Measurements from ENCODE around the gene OR1L6. TPM values are rescaled to one million over a fixed set of nuclear protein-coding genes. Genes with fewer than 3 reads are reported as not detected.

OR1L6 gene
- total and polyA plus RNA-seq, 2 of the 13 experiments (the other 11 are each of a cell fraction or from before 2014, with no cell fraction given): not detected

DNA sequence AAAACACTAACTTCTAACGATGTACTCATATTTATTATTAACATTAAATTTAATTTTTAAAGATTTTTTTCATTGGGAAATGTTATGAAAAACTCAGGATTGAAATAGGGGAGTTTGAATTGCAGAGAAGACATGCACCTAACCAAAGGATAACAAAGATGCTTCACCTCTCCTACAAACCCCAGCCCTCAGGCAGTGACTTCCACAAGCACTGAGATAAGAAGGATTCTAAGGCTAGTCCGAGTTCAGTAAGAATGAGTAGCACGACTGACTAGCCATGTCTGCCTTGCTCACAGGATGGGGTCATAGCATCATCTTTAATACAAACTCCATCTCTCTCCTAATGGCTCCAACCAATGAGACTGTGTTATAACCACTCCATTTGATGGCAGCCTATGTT lies 39.6 kb downstream of the OR1L6 start:
- in situ Hi-C loops (cut with HindIII; ENCODE audit: extremely low pct_ligation_motif_present, low pct_unique_long_range_greater_than_20kb): no loop called here
- no peak for FAIRE-seq

More for the DNA sequence above, 39.6 kb downstream of the OR1L6 start:
- TF ChIP-seq, protein P1, sequence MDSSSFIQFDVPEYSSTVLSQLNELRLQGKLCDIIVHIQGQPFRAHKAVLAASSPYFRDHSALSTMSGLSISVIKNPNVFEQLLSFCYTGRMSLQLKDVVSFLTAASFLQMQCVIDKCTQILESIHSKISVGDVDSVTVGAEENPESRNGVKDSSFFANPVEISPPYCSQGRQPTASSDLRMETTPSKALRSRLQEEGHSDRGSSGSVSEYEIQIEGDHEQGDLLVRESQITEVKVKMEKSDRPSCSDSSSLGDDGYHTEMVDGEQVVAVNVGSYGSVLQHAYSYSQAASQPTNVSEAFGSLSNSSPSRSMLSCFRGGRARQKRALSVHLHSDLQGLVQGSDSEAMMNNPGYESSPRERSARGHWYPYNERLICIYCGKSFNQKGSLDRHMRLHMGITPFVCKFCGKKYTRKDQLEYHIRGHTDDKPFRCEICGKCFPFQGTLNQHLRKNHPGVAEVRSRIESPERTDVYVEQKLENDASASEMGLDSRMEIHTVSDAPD (CRISPR knock-in tag; IDR thresholded peaks at IDR 0.05): no peak
- no peak for TF ChIP-seq ZNF580 (CRISPR knock-in tag; IDR thresholded peaks at IDR 0.05; ENCODE audit: borderline replicate concordance, low read depth)
- TF ChIP-seq ZNF230 (CRISPR knock-in tag; IDR thresholded peaks at IDR 0.05): no peak
- TF ChIP-seq SSRP1 (CRISPR knock-in tag; IDR thresholded peaks at IDR 0.05): no peak
- no peak for TF ChIP-seq MEIS2 (CRISPR knock-in tag; IDR thresholded peaks at IDR 0.05)
- no peak for TF ChIP-seq ZFP36L1 (CRISPR knock-in tag; IDR thresholded peaks at IDR 0.05)
- TF ChIP-seq DR1 (CRISPR knock-in tag; IDR thresholded peaks at IDR 0.05): no peak
- no peak for TF ChIP-seq ZNF746 (CRISPR knock-in tag; IDR thresholded peaks at IDR 0.05)
- TF ChIP-seq KDM4B (CRISPR knock-in tag; IDR thresholded peaks at IDR 0.05): no peak
- TF ChIP-seq ZBTB7A (CRISPR knock-in tag; IDR thresholded peaks at IDR 0.05): no peak
- no peak for TF ChIP-seq AGO1 (IDR thresholded peaks at IDR 0.05; ENCODE audit: low read depth, low read length, poor library complexity, severe bottlenecking)
- TF ChIP-seq GABPB1 (CRISPR knock-in tag; IDR thresholded peaks at IDR 0.05): no peak
- TF ChIP-seq ZNF33A (CRISPR knock-in tag; IDR thresholded peaks at IDR 0.05; ENCODE audit: borderline replicate concordance): no peak
- TF ChIP-seq ZBTB33 (CRISPR knock-in tag; IDR thresholded peaks at IDR 0.05): no peak
- TF ChIP-seq ZBTB43 (CRISPR knock-in tag; conservative IDR thresholded peaks at IDR 0.05): no peak
- TF ChIP-seq ZNF775 (CRISPR knock-in tag; IDR thresholded peaks at IDR 0.05; ENCODE audit: borderline replicate concordance): no peak
- TF ChIP-seq ZNF136 (CRISPR knock-in tag; IDR thresholded peaks at IDR 0.05; ENCODE audit: low read depth): no peak
- TF ChIP-seq ZBTB25 (CRISPR knock-in tag; IDR thresholded peaks at IDR 0.05): no peak
- no peak for TF ChIP-seq BRCA1 (CRISPR knock-in tag; IDR thresholded peaks at IDR 0.05)
- no peak for TF ChIP-seq PRPF4 (IDR thresholded peaks at IDR 0.05; ENCODE audit: low read depth, low read length, poor library complexity, severe bottlenecking)
- DNase-seq (ENCODE audit: low spot score): no peak
- BruUV-seq (replicated peaks): no TSS peak
- POLR2A ChIA-PET: no interaction called here
- no peak overlapping the region for H3K27ac ChIP-seq (ENCODE audit: extremely low read length, insufficient read depth, low read length)
- no peaks in the 10 kb centered on the region; the same call in 1 of the 2 replicates for H3K4me1 ChIP-seq (ENCODE audit: insufficient read depth, low read length)
- no peak overlapping the region for H3K9ac ChIP-seq (ENCODE audit: insufficient read depth, low read depth, low read length)
- no peaks in the 10 kb centered on the region for H3K9me3 ChIP-seq (ENCODE audit: low read length)
- peaks cover 1 to 3% of the 10 kb centered on the region in 2 experiments; a peak in 2 of 5 replicates for H3K27me3 ChIP-seq (ENCODE audit: control insufficient read depth in 1 of 2, insufficient read depth in 2 of 2, low read length in 2 of 2)
- no peaks in the 10 kb centered on the region for H3K36me3 ChIP-seq (replicated peaks in 1 of 2; ENCODE audit: control insufficient read depth in 1 of 2, insufficient read depth in 2 of 2, low read length in 2 of 2)
- intact Hi-C loops (cut with micrococcal nuclease; ENCODE audit: unreplicated experiment): no loop called here
- H3K4me3 ChIP-seq (replicated peaks in 1 of 3; ENCODE audit: insufficient read depth in 1 of 3, low read depth in 2 of 3, low read length in 3 of 3): no peak overlapping the region
- 0% methylated on average over 3 of the region's 3 CpGs for WGBS (ENCODE audit: low lambda C conversion rate)
- no peak overlapping the region for H3K4me2 ChIP-seq (ENCODE audit: low read depth, low read length)
- H3K79me2 ChIP-seq (ENCODE audit: insufficient read depth, low read length): no peaks in the 10 kb centered on the region
- no peak overlapping the region for H2AFZ ChIP-seq (ENCODE audit: low read length)
- CTCF ChIA-PET (ENCODE audit: low intra/inter-chr PET ratio, low total read pairs): no interaction called here
- H4K20me1 ChIP-seq (ENCODE audit: insufficient read depth, low read length): no peaks in the 10 kb centered on the region
- no peak for ATAC-seq

All from HepG2 (cell line).